OCI-LY3 (cell line): Measurements from ENCODE around the gene NARF.

ENCODE experiments used
- H2AFZ ChIP-seq: fragments of 200-600, 300-600 bp; shearing (Covaris generic); 2 replicates; pipeline ENCODE4 v1.6.0; 2014; ENCODE audit warnings: antibody characterized with exemption, low read depth, low read length
- H3K27ac ChIP-seq: fragments of 200-600, 300-600 bp; sonication (generic); 2 replicates; pipeline ENCODE4 v1.5.1; 2014; ENCODE audit warnings: mild to moderate bottlenecking, low read length, moderate library complexity, mixed read lengths
- H3K27me3 ChIP-seq: fragments of 200-600, 300-600 bp; sonication (generic); 2 replicates; pipeline ENCODE4 v1.6.1; 2014; ENCODE audit warnings: low read depth, low read length, mixed read lengths
- H3K36me3 ChIP-seq: fragments of 200-600, 300-600 bp; sonication (generic); replicated peaks from 2 replicates; pipeline ENCODE3; 2014; ENCODE audit warnings: low read depth, low read length, mixed read lengths
- H3K4me1 ChIP-seq: fragments of 300-600, 200-600 bp; sonication (generic); 2 replicates; pipeline ENCODE4 v1.6.1; 2014; ENCODE audit warnings: low read length, mixed read lengths
- H3K4me2 ChIP-seq: fragments of 200-600, 300-600 bp; sonication (generic); 2 replicates; pipeline ENCODE4 v1.6.1; 2014; ENCODE audit warnings: low read length, mixed read lengths
- H3K4me3 ChIP-seq: fragments of 300-600, 200-600 bp; sonication (generic); 2 replicates; pipeline ENCODE4 v1.5.1; 2014; ENCODE audit warnings: antibody characterized with exemption, mild to moderate bottlenecking, low read length, moderate library complexity
- H3K79me2 ChIP-seq: fragments of 300-600, 200-600 bp; shearing (Covaris generic); 2 replicates; pipeline ENCODE4 v1.6.1; 2014; ENCODE audit warnings: mild to moderate bottlenecking, low read length, mixed read lengths
- H3K9ac ChIP-seq: fragments of 300-600, 200-600 bp; shearing (Covaris generic); 2 replicates; pipeline ENCODE4 v1.6.0; 2014; ENCODE audit warnings: mild to moderate bottlenecking, low read length, moderate library complexity
- H3K9me3 ChIP-seq: fragments of 200-600, 300-600 bp; shearing (Covaris generic); 2 replicates; pipeline ENCODE4 v1.6.1; 2014; ENCODE audit warnings: low read length, mixed read lengths; ENCODE audit not compliant: insufficient read depth
- H4K20me1 ChIP-seq: fragments of 200-600, 300-600 bp; sonication (generic); 2 replicates; pipeline ENCODE4 v1.6.1; 2016; ENCODE audit warnings: low read length, mixed read lengths; ENCODE audit not compliant: insufficient read depth
- CTCF ChIP-seq: fragments of 200-600, 300-600 bp; sonication (generic); IDR thresholded peaks from 2 replicates; pipeline ENCODE4 v1.5.1; 2014; ENCODE audit warnings: antibody characterized with exemption, low read length, low read depth
- EZH2phosphoT487 ChIP-seq: fragments of 200-600 bp; shearing (Covaris generic); IDR thresholded peaks from 2 replicates; pipeline ENCODE4 v1.6.1; 2018; ENCODE audit warnings: antibody characterized with exemption, mixed run types, low read depth

Gene NARF

GRCh38 chr17:82441691-82442487 is 16.7 kb upstream of the NARF start:
- Histone ChIP-seq H3K4me1 (peaks cover 12% of the 10 kb centered on the region), H3K27me3 (no peaks in the 10 kb centered on the region), H3K4me2 (no peak overlapping the region), H3K79me2 (peaks cover 17% of the 10 kb centered on the region), H2AFZ (no peak overlapping the region), H3K9ac (no peak overlapping the region), H3K4me3 (no peak overlapping the region), H3K36me3 (peaks cover 46% of the 10 kb centered on the region), H4K20me1 (peaks cover 40% of the 10 kb centered on the region), H3K27ac (no peak overlapping the region), H3K9me3 (no peaks in the 10 kb centered on the region)
- TF ChIP-seq EZH2phosphoT487 (no peak), CTCF (no peak)

- Histone ChIP-seq H3K4me2 (no peak overlapping the region), H2AFZ (no peak overlapping the region), H3K9ac (no peak overlapping the region), H3K4me3 (no peak overlapping the region), H3K36me3 (peaks cover 50% of the 10 kb centered on the region), H3K27me3 (no peaks in the 10 kb centered on the region), H4K20me1 (peaks cover 44% of the 10 kb centered on the region), H3K4me1 (peaks cover 14% of the 10 kb centered on the region), H3K27ac (no peak overlapping the region), H3K9me3 (no peaks in the 10 kb centered on the region), H3K79me2 (peaks cover 25% of the 10 kb centered on the region)
- TF ChIP-seq EZH2phosphoT487, result no peak
- TF ChIP-seq CTCF, result no peak
Observed at GRCh38 chr17:82442643-82443464, 15.7 kb upstream of the NARF start.

GRCh38 chr17:82443465-82444283 is 14.9 kb upstream of the NARF start:
- no peak overlapping the region for H3K4me2 ChIP-seq
- H3K36me3 ChIP-seq, result peaks cover 53% of the 10 kb centered on the region
- no peak for TF ChIP-seq EZH2phosphoT487
- TF ChIP-seq CTCF, result no peak
- H3K4me3 ChIP-seq, result no peak overlapping the region
- H2AFZ ChIP-seq, result no peak overlapping the region
- peaks cover 18% of the 10 kb centered on the region for H3K4me1 ChIP-seq
- no peak overlapping the region for H3K9ac ChIP-seq
- H3K79me2 ChIP-seq, result peaks cover 30% of the 10 kb centered on the region
- H3K27ac ChIP-seq, result no peak overlapping the region
- no peaks in the 10 kb centered on the region for H3K9me3 ChIP-seq
- H3K27me3 ChIP-seq, result no peaks in the 10 kb centered on the region
- peaks cover 47% of the 10 kb centered on the region for H4K20me1 ChIP-seq
